Ishikawa (cell line): ENCODE data around the gene FOXP1.
A peak's percentile ranks its signal among the peaks of the same experiment; 100 is the strongest.

Experiments
- CEBPB ChIP-seq: IDR thresholded peaks from 2 replicates; pipeline ENCODE4 v1.6.1; 2012
- CREB1 ChIP-seq: IDR thresholded peaks from 2 replicates; pipeline ENCODE4 v1.6.1; 2012; ENCODE audit warnings: low read depth
- EGR1 ChIP-seq: IDR thresholded peaks from 2 replicates; pipeline ENCODE4 v1.6.1; 2012
- EP300 ChIP-seq: IDR thresholded peaks from 2 replicates; pipeline ENCODE4 v1.6.1; 2012; ENCODE audit warnings: borderline replicate concordance
- NFIC ChIP-seq: IDR thresholded peaks from 2 replicates; pipeline ENCODE4 v1.6.1; 2012
- TAF1 ChIP-seq: IDR thresholded peaks from 2 replicates; pipeline ENCODE4 v1.6.1; 2012; ENCODE audit warnings: low read depth, mild to moderate bottlenecking
- TCF12 ChIP-seq: IDR thresholded peaks from 2 replicates; pipeline ENCODE4 v1.6.1; 2012; ENCODE audit warnings: low read depth
- TEAD4 ChIP-seq: IDR thresholded peaks from 2 replicates; pipeline ENCODE4 v1.6.1; 2012
- YY1 ChIP-seq: IDR thresholded peaks from 2 replicates; pipeline ENCODE4 v1.6.1; 2012; ENCODE audit warnings: low read depth
- ZBTB7A ChIP-seq: IDR thresholded peaks from 2 replicates; pipeline ENCODE4 v1.6.1; 2012; ENCODE audit warnings: low read depth
- TF ChIP-seq, protein P1 (sequence below): IDR thresholded peaks from 2 replicates; pipeline ENCODE4 v1.6.1; 2012
- TF ChIP-seq, protein P2 (sequence below): IDR thresholded peaks from 2 replicates; pipeline ENCODE4 v1.6.1; 2012
- TF ChIP-seq, protein P3 (sequence below): IDR thresholded peaks from 2 replicates; pipeline ENCODE4 v1.6.1; 2012; ENCODE audit warnings: low read depth, mild to moderate bottlenecking

DNA sequence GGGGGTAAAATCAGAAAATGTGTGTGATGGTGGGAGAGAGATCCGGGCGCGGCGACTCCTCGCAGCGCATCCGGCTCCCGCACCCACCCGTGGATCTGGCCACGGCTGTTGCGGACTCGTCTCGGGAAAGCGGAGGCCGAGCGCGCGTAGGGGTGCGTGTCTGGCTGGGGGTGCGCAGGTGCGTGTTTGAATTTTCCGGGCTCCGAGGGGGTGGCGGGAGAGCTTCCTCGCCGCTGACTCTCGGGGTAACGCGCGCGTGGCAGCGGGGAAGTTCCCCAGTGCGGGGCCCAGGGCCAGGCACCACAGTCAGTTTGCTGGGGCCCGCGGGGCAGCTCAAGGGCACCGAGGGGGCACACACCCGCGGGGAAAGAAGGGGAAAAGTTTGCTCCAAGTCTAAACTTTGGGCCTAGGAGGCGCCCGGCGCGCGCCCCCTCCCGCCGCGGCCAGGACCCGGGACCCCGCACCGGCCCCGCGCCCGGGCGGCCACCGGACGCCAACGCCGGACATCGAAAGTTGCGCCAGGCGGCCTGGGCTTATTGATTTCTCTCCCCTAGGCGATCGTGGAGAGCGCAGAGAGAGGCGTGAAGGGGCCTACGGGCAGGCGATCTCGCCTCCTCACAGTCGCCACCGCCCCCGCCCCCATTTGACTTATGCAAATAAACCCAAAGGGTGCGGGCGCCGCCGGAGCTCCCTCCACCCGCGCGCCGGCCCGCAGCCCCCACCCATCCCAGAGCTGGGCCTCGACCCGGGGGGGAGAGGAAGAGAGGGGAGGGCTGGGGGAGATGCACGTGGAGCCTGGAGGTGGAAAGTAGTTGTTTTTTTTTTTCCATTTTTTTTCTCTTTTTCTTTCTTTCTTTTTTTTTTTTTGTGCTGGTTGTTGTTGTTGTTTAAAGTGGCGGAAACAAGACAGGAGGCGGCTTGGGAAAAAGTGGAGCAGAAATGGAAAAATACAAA is 639 bp downstream of the FOXP1 start:
- TF ChIP-seq TCF12 (0 out of 2 replicates have a peak, but pooled peaks have one; percentile 39), TAF1 (peak; percentile 7; the same call in 1 of the 2 replicates), EP300 (0 out of 2 replicates have a peak, but pooled peaks have one; percentile 14), CEBPB (no peak), TEAD4 (no peak), CREB1 (no peak), NFIC (no peak), EGR1 (no peak), YY1 (no peak), ZBTB7A (peak; percentile 63)
- TF ChIP-seq, protein P1, sequence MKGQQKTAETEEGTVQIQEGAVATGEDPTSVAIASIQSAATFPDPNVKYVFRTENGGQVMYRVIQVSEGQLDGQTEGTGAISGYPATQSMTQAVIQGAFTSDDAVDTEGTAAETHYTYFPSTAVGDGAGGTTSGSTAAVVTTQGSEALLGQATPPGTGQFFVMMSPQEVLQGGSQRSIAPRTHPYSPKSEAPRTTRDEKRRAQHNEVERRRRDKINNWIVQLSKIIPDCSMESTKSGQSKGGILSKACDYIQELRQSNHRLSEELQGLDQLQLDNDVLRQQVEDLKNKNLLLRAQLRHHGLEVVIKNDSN = no peak
- TF ChIP-seq, protein P2, sequence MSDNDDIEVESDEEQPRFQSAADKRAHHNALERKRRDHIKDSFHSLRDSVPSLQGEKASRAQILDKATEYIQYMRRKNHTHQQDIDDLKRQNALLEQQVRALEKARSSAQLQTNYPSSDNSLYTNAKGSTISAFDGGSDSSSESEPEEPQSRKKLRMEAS = no peak
- TF ChIP-seq, protein P3, sequence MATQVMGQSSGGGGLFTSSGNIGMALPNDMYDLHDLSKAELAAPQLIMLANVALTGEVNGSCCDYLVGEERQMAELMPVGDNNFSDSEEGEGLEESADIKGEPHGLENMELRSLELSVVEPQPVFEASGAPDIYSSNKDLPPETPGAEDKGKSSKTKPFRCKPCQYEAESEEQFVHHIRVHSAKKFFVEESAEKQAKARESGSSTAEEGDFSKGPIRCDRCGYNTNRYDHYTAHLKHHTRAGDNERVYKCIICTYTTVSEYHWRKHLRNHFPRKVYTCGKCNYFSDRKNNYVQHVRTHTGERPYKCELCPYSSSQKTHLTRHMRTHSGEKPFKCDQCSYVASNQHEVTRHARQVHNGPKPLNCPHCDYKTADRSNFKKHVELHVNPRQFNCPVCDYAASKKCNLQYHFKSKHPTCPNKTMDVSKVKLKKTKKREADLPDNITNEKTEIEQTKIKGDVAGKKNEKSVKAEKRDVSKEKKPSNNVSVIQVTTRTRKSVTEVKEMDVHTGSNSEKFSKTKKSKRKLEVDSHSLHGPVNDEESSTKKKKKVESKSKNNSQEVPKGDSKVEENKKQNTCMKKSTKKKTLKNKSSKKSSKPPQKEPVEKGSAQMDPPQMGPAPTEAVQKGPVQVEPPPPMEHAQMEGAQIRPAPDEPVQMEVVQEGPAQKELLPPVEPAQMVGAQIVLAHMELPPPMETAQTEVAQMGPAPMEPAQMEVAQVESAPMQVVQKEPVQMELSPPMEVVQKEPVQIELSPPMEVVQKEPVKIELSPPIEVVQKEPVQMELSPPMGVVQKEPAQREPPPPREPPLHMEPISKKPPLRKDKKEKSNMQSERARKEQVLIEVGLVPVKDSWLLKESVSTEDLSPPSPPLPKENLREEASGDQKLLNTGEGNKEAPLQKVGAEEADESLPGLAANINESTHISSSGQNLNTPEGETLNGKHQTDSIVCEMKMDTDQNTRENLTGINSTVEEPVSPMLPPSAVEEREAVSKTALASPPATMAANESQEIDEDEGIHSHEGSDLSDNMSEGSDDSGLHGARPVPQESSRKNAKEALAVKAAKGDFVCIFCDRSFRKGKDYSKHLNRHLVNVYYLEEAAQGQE = no peak
